CD4-positive, alpha-beta T cell treated with Interleukin-15 for 4 hours (primary cell): ENCODE measurements around the gene PHF21A.

Experiments
- DNase-seq: peaks from one replicate; pipeline ENCODE4 v3.0.0-alpha.2; 2020; ENCODE audit warnings: low spot score

PHF21A gene

DNA sequence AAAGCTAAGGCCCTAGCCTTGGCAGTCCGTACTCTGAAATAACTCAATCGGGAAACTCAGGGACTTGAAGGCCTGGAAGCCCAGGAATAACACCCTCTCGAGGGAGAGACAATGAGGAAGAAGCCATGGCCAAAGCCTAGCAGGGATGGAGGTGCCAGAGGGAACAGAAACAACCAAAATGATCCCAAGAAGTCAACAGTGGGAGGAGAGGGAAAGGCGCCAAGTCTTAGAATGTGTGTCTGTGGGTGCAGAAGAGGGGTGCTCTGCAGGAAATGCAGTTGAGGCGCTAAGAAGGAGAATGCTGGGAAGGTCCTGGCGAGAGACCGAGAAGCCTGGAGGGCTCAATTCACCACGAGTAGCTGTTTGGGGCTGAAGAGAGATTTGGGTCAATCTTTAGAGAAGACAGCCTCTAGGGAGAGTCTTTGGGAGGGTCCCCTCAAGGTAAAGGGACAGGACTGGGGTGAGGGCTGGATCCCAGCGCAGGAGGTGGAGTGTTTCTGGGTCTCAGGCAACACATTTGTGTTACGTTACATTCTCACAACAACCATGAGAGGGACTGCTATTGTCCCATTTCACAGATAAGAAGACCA, 236.6 kb downstream of the PHF21A start:
- no peak for DNase-seq
